RWPE2 (cell line): ENCODE measurements around the gene ENPP1.

ENCODE experiments used
- ATAC-seq: fragments of 200-7000 bp; cut with Tn5 transposase; 3 replicates; pipeline ENCODE4 v1.9.1; 2021; ENCODE audit warnings: low read depth
- DNase-seq: peaks from one replicate; pipeline ENCODE4 v3.0.0-alpha.2; 2020; ENCODE audit warnings: low spot score
- H3K27ac ChIP-seq: fragments of 450-650 bp; 2 replicates; pipeline ENCODE4 v1.5.1; 2017; ENCODE audit warnings: mild to moderate bottlenecking; ENCODE audit not compliant: poor library complexity, severe bottlenecking
- H3K27me3 ChIP-seq: fragments of 250-450 bp; sonication (Bioruptor Pico); 2 replicates; pipeline ENCODE4 v1.5.1; 2021; ENCODE audit warnings: mild to moderate bottlenecking, moderate library complexity; ENCODE audit not compliant: insufficient read depth, poor library complexity, severe bottlenecking
- H3K36me3 ChIP-seq: fragments of 250-450 bp; sonication (Bioruptor Pico); 2 replicates; pipeline ENCODE4 v1.5.1; 2020; ENCODE audit warnings: low read depth, mild to moderate bottlenecking, moderate library complexity
- H3K4me1 ChIP-seq: fragments of 250-450 bp; sonication (Bioruptor Pico); 2 replicates; pipeline ENCODE4 v1.5.1; 2021; ENCODE audit warnings: mild to moderate bottlenecking, moderate library complexity; ENCODE audit not compliant: insufficient read depth, poor library complexity, severe bottlenecking
- H3K4me3 ChIP-seq: fragments of 250-450 bp; sonication (Bioruptor Pico); 2 replicates; pipeline ENCODE4 v1.5.1; 2021; ENCODE audit warnings: mild to moderate bottlenecking, moderate library complexity; ENCODE audit not compliant: severe bottlenecking
- H3K9me3 ChIP-seq: fragments of 250-450 bp; sonication (Bioruptor Pico); 2 replicates; pipeline ENCODE4 v1.5.1; 2021; ENCODE audit warnings: mild to moderate bottlenecking, moderate library complexity; ENCODE audit not compliant: severe bottlenecking
- TF ChIP-seq, protein P1 (sequence below): fragments of 450-650 bp; IDR thresholded peaks from one replicate; pipeline ENCODE4 v1.5.1; 2017; ENCODE audit warnings: mild to moderate bottlenecking, moderate library complexity; ENCODE audit not compliant: poor library complexity, severe bottlenecking

The ENPP1 gene

DNA sequence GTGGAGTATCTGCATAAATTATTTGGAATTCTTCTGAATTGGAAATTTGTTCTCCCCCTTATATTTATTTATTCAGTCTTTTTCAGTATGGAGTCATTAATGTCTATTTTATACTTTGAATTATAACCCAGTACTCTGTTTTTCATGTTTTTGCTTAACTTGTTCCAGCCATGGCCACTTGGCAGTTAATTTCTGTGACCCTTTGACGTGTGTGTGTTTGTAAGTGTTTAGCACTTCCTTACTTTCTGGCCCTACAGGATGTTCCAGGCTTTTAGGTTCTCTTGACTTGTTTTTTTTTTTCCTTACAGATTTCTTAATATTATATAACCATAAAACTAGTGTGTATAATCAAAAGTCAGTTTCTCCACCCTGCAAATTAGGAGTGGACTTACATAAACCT lies 24.1 kb downstream of the ENPP1 start:
- Histone ChIP-seq H3K27me3 (no peaks in the 10 kb centered on the region), H3K9me3 (no peaks in the 10 kb centered on the region), H3K4me1 (no peaks in the 10 kb centered on the region), H3K4me3 (no peak overlapping the region), H3K27ac (no peak overlapping the region), H3K36me3 (no peaks in the 10 kb centered on the region)
- TF ChIP-seq, protein P1, sequence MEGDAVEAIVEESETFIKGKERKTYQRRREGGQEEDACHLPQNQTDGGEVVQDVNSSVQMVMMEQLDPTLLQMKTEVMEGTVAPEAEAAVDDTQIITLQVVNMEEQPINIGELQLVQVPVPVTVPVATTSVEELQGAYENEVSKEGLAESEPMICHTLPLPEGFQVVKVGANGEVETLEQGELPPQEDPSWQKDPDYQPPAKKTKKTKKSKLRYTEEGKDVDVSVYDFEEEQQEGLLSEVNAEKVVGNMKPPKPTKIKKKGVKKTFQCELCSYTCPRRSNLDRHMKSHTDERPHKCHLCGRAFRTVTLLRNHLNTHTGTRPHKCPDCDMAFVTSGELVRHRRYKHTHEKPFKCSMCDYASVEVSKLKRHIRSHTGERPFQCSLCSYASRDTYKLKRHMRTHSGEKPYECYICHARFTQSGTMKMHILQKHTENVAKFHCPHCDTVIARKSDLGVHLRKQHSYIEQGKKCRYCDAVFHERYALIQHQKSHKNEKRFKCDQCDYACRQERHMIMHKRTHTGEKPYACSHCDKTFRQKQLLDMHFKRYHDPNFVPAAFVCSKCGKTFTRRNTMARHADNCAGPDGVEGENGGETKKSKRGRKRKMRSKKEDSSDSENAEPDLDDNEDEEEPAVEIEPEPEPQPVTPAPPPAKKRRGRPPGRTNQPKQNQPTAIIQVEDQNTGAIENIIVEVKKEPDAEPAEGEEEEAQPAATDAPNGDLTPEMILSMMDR, result no peak
- DNase-seq (no peak), ATAC-seq (no peak)

DNA sequence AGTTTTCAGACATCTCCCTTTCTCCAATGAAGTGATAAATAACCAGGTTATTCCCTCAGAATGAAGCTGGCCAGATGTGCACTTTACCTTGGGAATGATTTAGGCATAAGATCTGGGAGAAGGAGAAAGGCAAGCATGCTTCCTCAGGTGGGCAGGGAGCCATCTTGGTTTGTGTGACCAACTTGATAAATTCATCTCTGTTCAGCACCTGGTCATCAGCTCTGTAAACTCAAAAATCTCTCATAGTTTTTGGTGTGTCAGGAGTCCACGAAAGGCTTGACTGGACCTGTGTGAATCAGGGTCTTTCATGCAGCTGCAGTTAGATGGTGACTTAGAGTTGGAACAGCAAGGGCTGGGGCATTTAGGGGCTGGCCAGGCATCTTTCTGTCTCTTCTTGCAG lies 24.5 kb downstream of the ENPP1 start:
- no peaks in the 10 kb centered on the region for H3K27me3 ChIP-seq
- H3K4me1 ChIP-seq, result no peaks in the 10 kb centered on the region
- TF ChIP-seq, protein P1, result no peak
- no peak overlapping the region for H3K4me3 ChIP-seq
- ATAC-seq, result no peak
- no peaks in the 10 kb centered on the region for H3K36me3 ChIP-seq
- no peaks in the 10 kb centered on the region for H3K9me3 ChIP-seq
- H3K27ac ChIP-seq, result no peak overlapping the region
- no peak for DNase-seq

DNA sequence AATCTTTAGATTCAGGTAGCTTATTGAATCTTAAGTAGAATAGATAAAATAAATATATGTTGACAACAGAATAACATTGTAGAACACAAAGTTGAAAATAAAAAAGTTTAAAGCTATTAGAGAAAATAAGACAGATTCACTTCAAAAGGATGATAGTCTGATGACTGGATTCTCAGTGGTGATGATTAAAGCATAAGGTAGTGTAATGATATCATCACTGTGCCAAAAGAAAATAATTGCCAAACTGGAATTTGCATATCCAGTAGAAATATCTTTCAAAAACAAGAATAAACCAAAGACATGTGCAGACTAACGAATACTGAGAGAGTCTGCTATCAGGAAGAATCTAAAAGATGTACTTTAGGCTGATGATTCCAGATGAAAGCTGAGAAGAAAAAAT lies 30.2 kb downstream of the ENPP1 start:
- H3K27me3 ChIP-seq, result no peaks in the 10 kb centered on the region
- no peaks in the 10 kb centered on the region for H3K9me3 ChIP-seq
- TF ChIP-seq, protein P1, result no peak
- H3K4me1 ChIP-seq, result no peaks in the 10 kb centered on the region
- H3K36me3 ChIP-seq, result no peaks in the 10 kb centered on the region
- ATAC-seq (no peak), DNase-seq (no peak)
- no peak overlapping the region for H3K27ac ChIP-seq
- no peak overlapping the region for H3K4me3 ChIP-seq

DNA sequence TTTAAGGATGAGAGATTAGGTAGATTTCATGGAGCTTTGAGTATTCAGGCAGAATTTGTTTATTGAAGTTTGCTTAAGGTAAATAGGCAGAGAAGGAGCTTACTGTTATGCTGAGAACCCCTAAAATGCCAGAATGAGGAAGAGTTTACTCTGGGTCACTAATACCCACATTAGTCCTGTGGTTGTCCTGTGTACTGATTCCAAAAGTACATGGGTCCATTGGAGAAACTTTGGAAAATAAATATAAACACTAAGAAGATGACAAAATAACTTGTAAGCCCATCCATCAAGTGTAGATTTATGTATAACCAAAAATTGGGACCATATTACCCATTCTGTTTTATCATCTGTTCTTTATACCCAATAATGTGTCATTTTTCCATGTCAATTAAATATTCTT lies 31.6 kb downstream of the ENPP1 start:
- H3K4me1 ChIP-seq, result no peaks in the 10 kb centered on the region
- DNase-seq (no peak), ATAC-seq (no peak)
- H3K27ac ChIP-seq, result no peak overlapping the region
- H3K9me3 ChIP-seq, result no peaks in the 10 kb centered on the region
- H3K27me3 ChIP-seq, result no peaks in the 10 kb centered on the region
- H3K4me3 ChIP-seq, result no peak overlapping the region
- TF ChIP-seq, protein P1, result no peak
- H3K36me3 ChIP-seq, result no peaks in the 10 kb centered on the region

DNA sequence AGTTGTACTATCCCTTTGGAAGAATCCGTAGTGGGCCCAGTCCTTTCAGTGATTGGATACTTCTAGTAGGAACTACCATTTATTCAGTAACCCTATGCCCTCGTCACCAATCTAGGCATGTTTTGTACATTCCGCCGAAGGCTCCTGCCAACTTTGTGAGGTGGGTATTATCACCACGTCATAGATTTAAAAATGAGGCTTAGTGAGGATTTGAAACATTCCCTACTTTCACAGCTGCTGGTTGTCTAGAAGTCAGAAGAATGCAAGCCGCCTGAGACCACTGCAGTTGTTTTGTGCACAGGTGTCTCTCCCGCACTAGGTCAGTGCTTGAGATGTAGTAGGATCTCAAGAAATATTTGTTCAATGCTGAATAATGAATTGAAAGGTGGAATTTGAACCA lies 32.6 kb downstream of the ENPP1 start:
- no peak overlapping the region for H3K27ac ChIP-seq
- H3K9me3 ChIP-seq, result no peaks in the 10 kb centered on the region
- no peak overlapping the region for H3K4me3 ChIP-seq
- DNase-seq, result no peak
- TF ChIP-seq, protein P1, result no peak
- ATAC-seq, result no peak
- no peaks in the 10 kb centered on the region for H3K27me3 ChIP-seq
- no peaks in the 10 kb centered on the region for H3K4me1 ChIP-seq
- no peaks in the 10 kb centered on the region for H3K36me3 ChIP-seq
